Measurements from ENCODE around the gene TMEM135.
"Not testable (repeated sequence)": the region's sequence is repeated elsewhere in the genome, so short reads cannot be mapped to it uniquely, and the experiment has no call there.

Gene TMEM135

DNA sequence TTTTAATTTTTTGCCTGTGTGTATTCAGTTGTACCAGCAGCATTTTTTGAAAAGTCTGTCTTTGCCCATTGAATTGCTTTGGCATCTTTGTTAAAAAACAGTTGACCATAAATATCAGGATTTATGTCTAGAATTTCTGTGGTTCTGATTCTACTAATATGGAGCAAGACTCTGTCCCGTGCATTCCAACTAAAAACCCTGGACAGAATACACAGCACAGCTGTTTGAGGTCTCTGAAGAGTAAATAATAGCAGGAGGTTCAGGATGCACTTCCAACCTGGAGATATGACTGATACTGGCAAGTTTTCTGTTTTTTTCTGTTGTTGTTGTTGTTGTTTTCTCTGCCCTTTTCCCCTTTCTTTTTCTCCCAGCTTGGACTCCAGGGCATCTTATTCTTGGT, 141.9 kb downstream of the TMEM135 start:
- Histone ChIP-seq H3K4me1 (ENCODE audit: control insufficient read depth in 5 of 5, insufficient read depth in 5 of 5, low read length in 5 of 5) (peaks cover 0 to 21% (median 7%) of the 10 kb centered on the region in 5 donors), H3K27me3 (ENCODE audit: control insufficient read depth in 5 of 5, insufficient read depth in 4 of 5, low read length in 5 of 5) (no peaks in the 10 kb centered on the region), H3K27ac (ENCODE audit: low read depth, low read length) (peak overlapping the region; percentile 7), H3K4me3 (ENCODE audit: low read depth in 1 of 5, low read length in 5 of 5) (no peak overlapping the region), H3K36me3 (ENCODE audit: control insufficient read depth in 5 of 5, insufficient read depth in 5 of 5, low read length in 5 of 5) (peaks cover 0 to 8% (median 0%) of the 10 kb centered on the region in 5 donors), H3K9ac (ENCODE audit: low read length in 5 of 5) (no peak overlapping the region), H3K9me3 (ENCODE audit: control insufficient read depth in 5 of 5, low read length in 5 of 5) (peaks cover 0 to 7% (median 0%) of the 10 kb centered on the region in 5 donors)

- H3K36me3 ChIP-seq (ENCODE audit: control insufficient read depth in 5 of 5, insufficient read depth in 5 of 5, low read length in 5 of 5) = peaks cover 0 to 8% (median 0%) of the 10 kb centered on the region in 5 donors
- no peaks in the 10 kb centered on the region for H3K27me3 ChIP-seq (ENCODE audit: control insufficient read depth in 5 of 5, insufficient read depth in 4 of 5, low read length in 5 of 5)
- no peak overlapping the region for H3K9ac ChIP-seq (ENCODE audit: low read length in 5 of 5)
- H3K4me1 ChIP-seq (ENCODE audit: control insufficient read depth in 5 of 5, insufficient read depth in 5 of 5, low read length in 5 of 5) = peaks cover 0 to 19% (median 7%) of the 10 kb centered on the region in 5 donors
- no peak overlapping the region for H3K4me3 ChIP-seq (ENCODE audit: low read depth in 1 of 5, low read length in 5 of 5)
- peaks cover 0 to 7% (median 0%) of the 10 kb centered on the region in 5 donors for H3K9me3 ChIP-seq (ENCODE audit: control insufficient read depth in 5 of 5, low read length in 5 of 5)
- H3K27ac ChIP-seq (ENCODE audit: low read depth, low read length) = peak overlapping the region; percentile 7
Measured at GRCh38 chr11:87180742-87181141, 143.0 kb downstream of the TMEM135 start.

DNA sequence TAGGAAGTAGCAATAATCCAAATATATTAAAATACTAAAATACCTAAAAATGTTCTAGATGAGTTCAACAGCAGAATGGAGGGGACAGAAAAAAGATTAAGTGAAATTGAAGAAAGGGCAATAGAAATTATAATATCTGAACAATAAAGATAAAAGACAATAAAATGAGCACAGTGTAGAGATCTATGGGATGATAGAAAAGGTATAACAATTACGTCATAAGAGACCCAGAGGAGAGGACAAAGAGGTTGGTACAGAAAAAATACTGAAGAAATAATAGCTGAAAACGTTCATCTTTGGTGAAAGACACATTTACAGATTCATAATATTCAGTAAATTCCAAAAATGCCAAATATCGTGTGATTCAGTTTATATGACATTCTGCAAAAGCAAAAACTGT, 143.4 kb downstream of the TMEM135 start:
- H3K27me3 ChIP-seq (ENCODE audit: control insufficient read depth in 5 of 5, insufficient read depth in 4 of 5, low read length in 5 of 5) = no peaks in the 10 kb centered on the region
- peaks cover 0 to 8% (median 2%) of the 10 kb centered on the region in 5 donors for H3K36me3 ChIP-seq (ENCODE audit: control insufficient read depth in 5 of 5, insufficient read depth in 5 of 5, low read length in 5 of 5)
- peaks cover 0 to 20% (median 7%) of the 10 kb centered on the region in 5 donors for H3K4me1 ChIP-seq (ENCODE audit: control insufficient read depth in 5 of 5, insufficient read depth in 5 of 5, low read length in 5 of 5)
- peak overlapping the region; percentile 7 for H3K27ac ChIP-seq (ENCODE audit: low read depth, low read length)
- no peak overlapping the region for H3K4me3 ChIP-seq (ENCODE audit: low read depth in 1 of 5, low read length in 5 of 5)
- peak overlapping the region in 1 of 5 donors; percentile 24 for H3K9ac ChIP-seq (ENCODE audit: low read length in 5 of 5)
- peaks cover 0 to 7% (median 0%) of the 10 kb centered on the region in 5 donors for H3K9me3 ChIP-seq (ENCODE audit: control insufficient read depth in 5 of 5, low read length in 5 of 5)

DNA sequence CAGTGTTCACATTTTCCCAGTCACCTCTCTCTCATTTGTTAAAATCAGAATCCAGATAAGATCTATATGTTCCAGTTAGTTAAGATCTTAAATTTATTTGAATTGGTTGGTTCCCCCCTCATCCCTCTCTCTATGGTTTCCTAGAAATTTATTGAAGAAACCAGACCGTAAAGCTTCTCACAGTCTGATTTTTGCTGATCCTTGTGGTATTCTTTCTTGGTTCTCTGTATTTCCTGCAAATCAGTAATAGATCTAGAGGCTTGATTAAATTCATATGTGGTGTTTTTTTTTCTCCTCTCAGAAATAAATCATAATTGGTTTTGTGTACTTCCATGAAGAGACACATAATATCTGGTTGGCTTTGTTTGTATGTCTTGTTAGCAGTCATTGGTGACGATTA, 147.5 kb downstream of the TMEM135 start:
- Histone ChIP-seq H3K4me1 (ENCODE audit: control insufficient read depth in 5 of 5, insufficient read depth in 5 of 5, low read length in 5 of 5) (peaks cover 0 to 24% (median 10%) of the 10 kb centered on the region in 5 donors), H3K9ac (ENCODE audit: low read length in 5 of 5) (no peak overlapping the region), H3K4me3 (ENCODE audit: low read depth in 1 of 5, low read length in 5 of 5) (no peak overlapping the region), H3K27me3 (ENCODE audit: control insufficient read depth in 5 of 5, insufficient read depth in 4 of 5, low read length in 5 of 5) (no peaks in the 10 kb centered on the region), H3K9me3 (ENCODE audit: control insufficient read depth in 5 of 5, low read length in 5 of 5) (no peaks in the 10 kb centered on the region), H3K36me3 (ENCODE audit: control insufficient read depth in 5 of 5, insufficient read depth in 5 of 5, low read length in 5 of 5) (peaks cover 0 to 3% (median 0%) of the 10 kb centered on the region in 5 donors), H3K27ac (ENCODE audit: low read depth, low read length) (peak overlapping the region; percentile 25)

GRCh38 chr11:87187076-87187475, 149.3 kb downstream of the TMEM135 start:
- Histone ChIP-seq H3K4me1 (ENCODE audit: control insufficient read depth in 5 of 5, insufficient read depth in 5 of 5, low read length in 5 of 5) (peaks cover 0 to 12% (median 3%) of the 10 kb centered on the region in 5 donors), H3K27me3 (ENCODE audit: control insufficient read depth in 5 of 5, insufficient read depth in 4 of 5, low read length in 5 of 5) (no peaks in the 10 kb centered on the region), H3K27ac (ENCODE audit: low read depth, low read length) (no peak overlapping the region), H3K36me3 (ENCODE audit: control insufficient read depth in 5 of 5, insufficient read depth in 5 of 5, low read length in 5 of 5) (peaks cover 0 to 3% (median 0%) of the 10 kb centered on the region in 5 donors), H3K9me3 (ENCODE audit: control insufficient read depth in 5 of 5, low read length in 5 of 5) (no peaks in the 10 kb centered on the region), H3K9ac (ENCODE audit: low read length in 5 of 5) (no peak overlapping the region), H3K4me3 (ENCODE audit: low read depth in 1 of 5, low read length in 5 of 5) (no peak overlapping the region)

- Histone ChIP-seq H3K27ac (ENCODE audit: low read depth, low read length) (no peak overlapping the region), H3K36me3 (ENCODE audit: control insufficient read depth in 5 of 5, insufficient read depth in 5 of 5, low read length in 5 of 5) (peaks cover 0 to 3% (median 0%) of the 10 kb centered on the region in 5 donors), H3K4me3 (ENCODE audit: low read depth in 1 of 5, low read length in 5 of 5) (no peak overlapping the region), H3K9me3 (ENCODE audit: control insufficient read depth in 5 of 5, low read length in 5 of 5) (no peaks in the 10 kb centered on the region), H3K9ac (ENCODE audit: low read length in 5 of 5) (no peak overlapping the region), H3K27me3 (ENCODE audit: control insufficient read depth in 5 of 5, insufficient read depth in 4 of 5, low read length in 5 of 5) (no peaks in the 10 kb centered on the region), H3K4me1 (ENCODE audit: control insufficient read depth in 5 of 5, insufficient read depth in 5 of 5, low read length in 5 of 5) (peaks cover 0 to 12% (median 3%) of the 10 kb centered on the region in 5 donors)
Measured at GRCh38 chr11:87187930-87188329, 150.2 kb downstream of the TMEM135 start.

GRCh38 chr11:87188396-87188795, 150.7 kb downstream of the TMEM135 start:
- H3K4me1 ChIP-seq (ENCODE audit: control insufficient read depth in 5 of 5, insufficient read depth in 5 of 5, low read length in 5 of 5) = peaks cover 0 to 12% (median 3%) of the 10 kb centered on the region in 5 donors
- not testable (repeated sequence) for H3K36me3 ChIP-seq (ENCODE audit: control insufficient read depth in 5 of 5, insufficient read depth in 5 of 5, low read length in 5 of 5); H3K9ac ChIP-seq (ENCODE audit: low read length in 5 of 5); H3K27ac ChIP-seq (ENCODE audit: low read depth, low read length); H3K4me3 ChIP-seq (ENCODE audit: low read depth in 1 of 5, low read length in 5 of 5); H3K27me3 ChIP-seq (ENCODE audit: control insufficient read depth in 5 of 5, insufficient read depth in 4 of 5, low read length in 5 of 5); H3K9me3 ChIP-seq (ENCODE audit: control insufficient read depth in 5 of 5, low read length in 5 of 5)

- H3K9ac ChIP-seq (ENCODE audit: low read length in 5 of 5); H3K9me3 ChIP-seq (ENCODE audit: control insufficient read depth in 5 of 5, low read length in 5 of 5); H3K27me3 ChIP-seq (ENCODE audit: control insufficient read depth in 5 of 5, insufficient read depth in 4 of 5, low read length in 5 of 5); H3K4me3 ChIP-seq (ENCODE audit: low read depth in 1 of 5, low read length in 5 of 5); H3K36me3 ChIP-seq (ENCODE audit: control insufficient read depth in 5 of 5, insufficient read depth in 5 of 5, low read length in 5 of 5); H3K27ac ChIP-seq (ENCODE audit: low read depth, low read length): not testable (repeated sequence)
- peaks cover 0 to 12% (median 3%) of the 10 kb centered on the region in 5 donors for H3K4me1 ChIP-seq (ENCODE audit: control insufficient read depth in 5 of 5, insufficient read depth in 5 of 5, low read length in 5 of 5)
Measured at GRCh38 chr11:87188921-87189320, 151.2 kb downstream of the TMEM135 start.

GRCh38 chr11:87190071-87190470, 152.3 kb downstream of the TMEM135 start:
- Histone ChIP-seq H3K9me3 (ENCODE audit: control insufficient read depth in 5 of 5, low read length in 5 of 5) (no peaks in the 10 kb centered on the region), H3K4me3 (ENCODE audit: low read depth in 1 of 5, low read length in 5 of 5) (no peak overlapping the region), H3K4me1 (ENCODE audit: control insufficient read depth in 5 of 5, insufficient read depth in 5 of 5, low read length in 5 of 5) (peaks cover 0 to 12% (median 3%) of the 10 kb centered on the region in 5 donors), H3K36me3 (ENCODE audit: control insufficient read depth in 5 of 5, insufficient read depth in 5 of 5, low read length in 5 of 5) (peaks cover 0 to 3% (median 0%) of the 10 kb centered on the region in 5 donors), H3K27me3 (ENCODE audit: control insufficient read depth in 5 of 5, insufficient read depth in 4 of 5, low read length in 5 of 5) (no peaks in the 10 kb centered on the region), H3K9ac (ENCODE audit: low read length in 5 of 5) (no peak overlapping the region), H3K27ac (ENCODE audit: low read depth, low read length) (no peak overlapping the region)

DNA sequence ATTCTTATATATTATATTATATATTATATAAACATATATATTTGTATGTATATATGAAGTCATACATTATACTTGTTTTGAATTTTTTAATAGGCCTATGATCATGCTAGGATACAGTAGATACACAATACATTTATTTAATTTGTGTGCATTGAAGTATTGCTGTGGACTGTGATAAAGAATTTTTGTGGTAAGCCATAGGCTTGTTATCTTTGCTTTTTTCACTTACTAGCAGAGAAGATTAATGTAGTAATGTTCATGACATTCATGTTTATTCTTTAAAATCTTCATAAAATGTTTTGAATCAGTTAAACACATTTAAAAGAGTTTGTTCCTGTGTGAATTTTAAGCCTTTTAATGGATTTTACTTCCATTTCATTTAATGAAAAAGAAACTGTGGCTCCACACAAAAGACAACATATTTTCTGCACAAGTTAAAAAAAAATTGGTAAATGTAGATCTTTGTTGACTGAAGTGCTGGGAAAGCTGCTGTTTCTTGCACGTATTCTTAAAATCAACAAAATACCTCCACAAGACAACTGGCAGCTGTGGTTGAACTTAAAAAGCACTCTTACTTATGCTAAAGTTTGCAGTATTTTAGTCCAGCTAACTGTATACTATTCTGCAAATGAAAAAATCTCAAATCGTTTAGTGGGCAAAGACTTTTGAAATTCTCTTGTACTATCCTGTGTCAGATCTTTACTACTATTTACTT, 156.2 kb downstream of the TMEM135 start:
- Histone ChIP-seq H3K9me3 (ENCODE audit: control insufficient read depth in 5 of 5, low read length in 5 of 5) (no peaks in the 10 kb centered on the region), H3K36me3 (ENCODE audit: control insufficient read depth in 5 of 5, insufficient read depth in 5 of 5, low read length in 5 of 5) (no peaks in the 10 kb centered on the region), H3K4me1 (ENCODE audit: control insufficient read depth in 5 of 5, insufficient read depth in 5 of 5, low read length in 5 of 5) (no peaks in the 10 kb centered on the region), H3K27me3 (ENCODE audit: control insufficient read depth in 5 of 5, insufficient read depth in 4 of 5, low read length in 5 of 5) (no peaks in the 10 kb centered on the region), H3K9ac (ENCODE audit: low read length in 5 of 5) (no peak overlapping the region), H3K4me3 (ENCODE audit: low read depth in 1 of 5, low read length in 5 of 5) (no peak overlapping the region), H3K27ac (ENCODE audit: low read depth, low read length) (no peak overlapping the region)
